GM12873 (cell line): ENCODE measurements around the gene C19orf73.

Experiments
- CTCF ChIP-seq: IDR thresholded peaks from 2 replicates; pipeline ENCODE4 v1.5.1; 2012; ENCODE audit warnings: low read depth, mild to moderate bottlenecking, moderate library complexity, low read length, control low read depth; ENCODE audit not compliant: insufficient read depth; ENCODE audit errors: missing control alignments

The C19orf73 gene

GRCh38 chr19:49160450-49161189 lies 41.7 kb upstream of the C19orf73 start:
- TF ChIP-seq CTCF, result no peak

- TF ChIP-seq CTCF, result no peak
Observed at GRCh38 chr19:49157445-49158224, 38.7 kb upstream of the C19orf73 start, which contains the start of gene TRPM4. TRPM4 (plus strand) TSS chr19:49157792; CDS start chr19:49157867, 75 bp downstream.

- TF ChIP-seq CTCF, result no peak
Observed at GRCh38 chr19:49155820-49156346, 36.9 kb upstream of the C19orf73 start.

- no peak for TF ChIP-seq CTCF
Observed at GRCh38 chr19:49155005-49155819, 36.3 kb upstream of the C19orf73 start, which contains the start of gene HRC. HRC (minus strand) TSS chr19:49155396; CDS start chr19:49155237, 159 bp downstream.

GRCh38 chr19:49154279-49154678 lies 35.3 kb upstream of the C19orf73 start:
- TF ChIP-seq CTCF, result no peak

- TF ChIP-seq CTCF, result no peak
Observed at GRCh38 chr19:49153167-49153809, 34.3 kb upstream of the C19orf73 start.
